DMS53 treated with DMSO at 0.1 percent for 48 hours (cell line): ENCODE measurements around the gene IFT43.
A peak's percentile ranks its signal among the peaks of the same experiment; 100 is the strongest.

Experiments
- DNase-seq: peaks from one replicate; lab custom pipeline; 2025; ENCODE audit not compliant: unreplicated experiment; lab: John Stamatoyannopoulos, UW

IFT43 gene

DNA sequence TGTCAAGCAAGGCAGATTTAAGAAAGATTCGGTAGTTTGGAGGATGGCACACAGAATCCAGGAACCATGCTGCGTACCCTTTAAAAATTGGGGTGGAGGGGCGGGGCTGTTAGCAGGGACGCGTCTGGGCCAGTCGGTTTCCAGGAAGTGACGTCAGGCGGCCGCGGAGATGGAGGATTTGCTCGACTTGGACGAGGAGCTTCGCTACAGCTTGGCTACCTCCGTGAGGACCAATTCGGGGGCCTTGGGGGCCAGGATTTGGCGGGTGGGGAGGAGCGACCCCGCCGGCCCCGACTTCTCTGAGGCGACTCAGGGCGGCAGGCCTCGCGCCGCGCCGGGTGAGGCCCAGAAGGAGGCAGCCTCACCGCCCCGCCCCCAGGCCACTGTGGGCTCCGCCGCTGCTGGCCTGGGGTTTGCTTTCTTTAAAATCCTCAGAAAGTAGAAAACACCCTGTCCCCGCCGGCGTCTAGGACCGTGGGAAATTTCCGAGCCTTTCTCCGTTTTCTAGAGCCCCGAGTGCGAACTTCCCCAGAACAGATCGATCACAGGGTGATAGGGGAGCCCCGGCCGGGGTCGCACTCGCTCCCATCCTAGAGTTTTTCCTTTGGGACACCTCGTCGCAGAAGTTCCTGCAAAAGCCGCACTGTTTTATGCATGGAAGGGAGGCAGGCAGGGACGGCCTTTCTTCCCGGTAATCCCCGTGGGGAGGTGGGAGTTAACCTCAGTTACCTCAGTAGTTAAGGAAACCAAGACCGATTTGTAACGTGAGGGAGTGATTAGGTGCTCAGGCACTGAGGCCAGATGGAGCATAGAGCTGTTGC, at the start of gene IFT43:
IFT43 (plus strand) TSS at position 146 of the 821 bp plus-strand sequence; CDS start at position 170, 24 bp downstream.
- DNase-seq: peak; percentile 29

DNA sequence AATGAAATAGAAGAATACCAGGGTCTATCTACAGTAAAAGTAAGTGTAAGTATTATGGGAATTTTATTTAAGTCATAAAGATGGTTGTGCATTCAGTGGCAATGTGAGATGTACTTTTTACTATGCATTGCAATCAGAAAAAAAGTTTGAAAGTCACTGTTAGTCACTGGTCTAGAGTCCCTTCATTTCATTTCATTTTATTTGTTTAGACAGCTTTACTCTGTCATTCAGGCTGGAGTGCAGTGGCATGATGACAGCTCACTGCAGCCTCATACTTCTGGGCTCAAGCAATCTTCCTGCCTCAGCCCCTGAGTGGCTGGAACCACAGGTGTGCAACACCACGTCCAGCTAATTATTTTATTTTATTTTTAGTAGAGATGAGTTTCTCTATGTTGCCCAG, 46.4 kb upstream of the IFT43 start:
- no peak for DNase-seq

DNA sequence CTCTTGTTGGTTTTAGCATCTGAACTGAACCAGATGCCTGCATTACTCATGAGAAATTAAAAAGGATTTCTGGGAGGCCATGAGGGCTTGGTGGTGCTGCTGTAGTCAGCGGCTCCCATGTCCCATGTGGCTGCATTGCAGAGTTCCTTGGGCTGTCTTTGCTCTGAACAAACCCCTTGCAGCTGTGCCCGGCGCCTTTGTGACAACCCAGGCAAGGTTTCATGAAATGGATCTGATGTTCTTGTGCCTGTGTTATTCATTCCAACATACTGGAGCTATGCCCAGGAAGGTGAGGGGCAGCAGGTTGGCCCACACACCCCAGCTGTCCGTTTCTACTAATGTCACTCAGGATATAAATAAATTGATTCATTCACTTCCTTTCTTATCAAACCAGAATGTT, 44.5 kb upstream of the IFT43 start:
- no peak for DNase-seq

DNA sequence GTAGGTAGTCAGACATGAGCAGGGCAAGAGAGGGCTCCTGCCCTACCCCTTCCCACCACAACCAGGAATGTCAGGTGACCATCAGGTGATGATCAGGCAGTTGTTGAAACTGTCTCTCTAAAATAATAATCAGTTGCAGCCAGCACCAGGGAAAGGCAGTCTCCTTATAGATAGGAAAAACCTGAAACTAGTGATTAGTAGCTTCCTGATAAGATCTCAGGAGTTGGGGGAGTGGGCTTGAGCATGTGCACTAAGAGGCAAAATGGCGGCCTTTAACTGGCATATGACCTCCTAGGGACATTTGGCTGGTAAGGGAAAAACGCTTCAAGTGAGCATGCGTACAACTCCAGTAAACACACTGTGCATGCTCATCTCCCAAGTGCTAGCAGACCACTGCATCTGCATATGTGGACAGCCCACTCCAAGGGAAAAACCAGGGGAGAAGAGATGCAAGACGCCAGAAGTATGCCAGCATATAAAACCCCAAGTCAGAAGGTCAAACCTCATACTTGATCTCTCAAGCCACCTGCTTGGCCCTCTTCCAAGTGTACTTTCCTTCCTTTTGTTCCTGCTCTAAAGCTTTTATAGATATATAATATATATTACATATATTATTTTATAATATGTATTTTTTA, 40.8 kb upstream of the IFT43 start:
- DNase-seq: no peak

DNA sequence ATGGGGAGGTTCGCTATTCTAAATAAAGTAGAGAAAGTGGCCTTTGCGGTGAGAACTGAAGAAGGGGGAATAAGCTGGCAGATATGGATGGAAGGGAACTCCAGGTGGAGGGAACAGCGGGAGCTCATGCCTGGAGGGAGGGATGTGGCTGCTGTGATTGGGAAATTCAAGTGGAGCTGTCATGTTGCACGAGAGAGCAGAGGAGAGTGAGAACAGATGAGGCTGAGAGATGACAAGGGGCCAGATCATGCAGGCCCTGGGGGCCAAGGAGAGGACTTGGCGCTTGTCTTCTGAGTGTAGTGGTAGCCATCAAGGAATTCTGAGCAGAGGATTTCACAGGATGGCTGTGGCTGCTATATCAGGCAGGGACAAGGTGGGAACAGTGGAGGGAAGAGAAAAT, 38.8 kb upstream of the IFT43 start:
- no peak for DNase-seq

DNA sequence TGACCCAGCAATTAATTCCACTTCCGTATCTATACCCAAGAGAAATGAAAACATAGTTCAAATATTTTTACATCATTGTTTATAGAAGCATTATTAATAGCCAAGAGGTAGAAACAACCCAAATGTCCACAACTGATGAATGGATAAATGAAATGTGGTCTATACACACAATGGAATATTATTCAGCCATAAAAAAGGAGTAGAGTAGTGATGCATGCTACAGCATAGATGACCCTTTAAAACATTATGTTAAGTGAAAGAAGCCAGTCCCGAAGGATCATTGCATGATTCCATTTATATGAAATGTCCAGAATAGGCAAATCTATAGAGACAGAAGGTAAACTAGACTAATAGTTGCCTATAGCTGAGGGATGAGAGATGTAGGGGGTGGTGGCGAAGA, 33.1 kb upstream of the IFT43 start:
- DNase-seq: no peak

DNA sequence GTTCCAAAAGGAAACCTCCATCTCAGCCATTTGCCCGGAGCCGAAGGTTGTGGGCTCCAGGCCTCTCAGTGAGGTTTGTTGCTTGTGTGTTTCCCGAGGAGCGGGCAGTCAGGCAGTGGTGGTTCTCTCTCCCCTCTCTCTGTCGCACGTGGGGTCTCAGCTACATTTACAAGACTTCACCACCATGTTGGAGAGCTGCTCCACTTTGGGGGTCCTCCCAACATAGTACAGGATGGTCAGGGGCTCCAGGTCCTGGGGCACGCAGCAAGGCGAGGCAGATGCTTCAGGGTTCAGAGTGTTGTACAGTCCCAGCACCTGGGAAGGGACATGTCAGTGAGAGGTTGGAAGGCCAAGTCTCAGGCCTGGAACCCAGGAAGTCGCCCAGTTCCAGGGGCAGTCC, 26.5 kb upstream of the IFT43 start:
- no peak for DNase-seq

DNA sequence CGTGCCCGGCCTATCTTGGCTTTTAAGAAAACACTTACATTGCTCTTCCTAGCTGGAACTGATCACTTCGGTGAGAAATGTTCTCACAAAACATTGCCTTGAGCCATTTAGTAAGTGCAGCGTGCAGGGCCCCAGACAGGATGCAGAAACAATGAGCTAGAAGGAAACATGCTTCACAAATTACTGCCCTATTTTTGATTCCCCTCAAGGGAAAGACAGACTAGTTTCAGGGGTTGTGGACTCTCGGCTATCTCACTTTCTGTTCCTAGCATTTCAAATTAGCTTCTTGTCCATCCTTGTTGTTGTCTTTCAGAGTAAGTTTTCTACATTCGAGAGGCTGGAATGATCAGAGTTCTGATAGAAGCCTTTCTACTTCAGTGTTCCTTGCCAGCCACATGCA, 25.3 kb upstream of the IFT43 start:
- DNase-seq: no peak

DNA sequence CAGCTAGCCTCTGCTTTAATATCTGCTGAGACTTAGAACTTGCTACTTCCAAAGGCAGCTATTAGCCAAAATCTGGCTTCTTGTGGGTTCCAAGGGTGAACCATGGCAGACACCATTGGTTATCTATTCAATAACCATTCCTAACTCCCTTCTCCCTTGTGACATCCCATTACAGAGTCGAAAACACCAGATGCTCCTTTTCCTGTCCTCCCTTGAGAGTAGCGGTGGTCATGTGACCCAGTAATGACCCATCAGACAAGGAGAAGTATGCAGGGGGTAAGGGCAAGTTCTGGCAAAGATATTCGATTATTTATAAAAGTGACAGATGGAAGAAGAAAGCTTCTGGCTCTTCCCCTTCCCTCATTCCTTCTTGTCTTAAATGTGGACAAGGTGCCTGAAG, 23.9 kb upstream of the IFT43 start:
- DNase-seq: no peak

DNA sequence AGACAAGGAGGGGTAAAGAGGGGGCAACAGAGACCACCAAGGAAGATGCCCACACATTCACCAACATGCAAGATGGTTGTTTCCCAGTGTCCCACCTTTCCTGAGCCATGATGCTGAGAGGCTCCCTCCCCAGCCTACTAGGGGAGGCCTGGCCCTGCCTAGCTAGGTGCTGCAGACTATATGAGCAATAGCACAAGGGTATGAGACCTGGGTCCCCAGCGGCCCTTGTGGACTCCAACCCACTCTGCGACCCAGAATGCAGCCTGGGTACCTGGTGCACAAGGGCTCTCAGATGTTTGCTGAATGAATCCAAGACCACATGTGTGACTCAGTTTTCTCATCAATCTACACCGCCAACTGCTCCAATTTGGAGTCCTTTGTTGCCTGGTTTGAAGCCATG, 17.7 kb upstream of the IFT43 start:
- DNase-seq: no peak

DNA sequence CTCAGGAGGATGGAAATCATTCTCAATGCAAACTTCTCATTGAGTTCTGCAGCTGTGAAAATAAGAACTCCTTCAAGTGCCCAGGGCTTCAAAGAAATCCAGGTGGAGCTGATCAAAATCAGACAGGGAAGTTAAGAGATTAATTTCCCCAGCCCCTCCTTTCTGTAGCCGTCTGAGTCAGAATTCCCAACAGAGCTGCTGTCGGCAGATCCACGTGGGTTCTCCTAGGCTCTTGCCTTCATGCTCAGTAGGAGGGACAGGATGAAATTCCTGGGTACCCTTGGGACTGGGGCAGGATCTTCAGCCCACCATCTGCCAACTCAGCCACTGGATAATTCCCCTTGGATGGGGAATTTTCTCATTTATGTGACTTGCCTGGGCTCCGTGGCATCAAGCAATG, 17.1 kb upstream of the IFT43 start:
- no peak for DNase-seq

DNA sequence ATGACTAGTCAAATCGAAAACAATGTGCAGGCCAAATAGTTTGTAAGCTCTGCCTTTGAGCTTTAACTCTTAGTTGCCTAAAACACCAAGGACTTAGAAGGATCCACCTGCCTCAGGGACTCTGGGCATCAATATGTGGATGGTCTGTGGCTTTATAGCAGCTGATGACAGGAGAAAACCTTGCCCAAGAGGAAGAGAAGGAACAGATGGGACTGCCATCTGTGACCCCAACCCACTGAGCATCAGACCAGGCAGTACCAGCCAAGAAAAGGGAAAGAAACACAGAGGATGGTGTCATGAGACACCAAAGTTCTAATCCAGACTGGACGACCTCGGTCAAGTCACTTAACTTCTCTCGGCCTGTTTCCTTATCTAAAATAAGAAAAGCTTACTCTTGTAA, 16.4 kb upstream of the IFT43 start:
- no peak for DNase-seq

DNA sequence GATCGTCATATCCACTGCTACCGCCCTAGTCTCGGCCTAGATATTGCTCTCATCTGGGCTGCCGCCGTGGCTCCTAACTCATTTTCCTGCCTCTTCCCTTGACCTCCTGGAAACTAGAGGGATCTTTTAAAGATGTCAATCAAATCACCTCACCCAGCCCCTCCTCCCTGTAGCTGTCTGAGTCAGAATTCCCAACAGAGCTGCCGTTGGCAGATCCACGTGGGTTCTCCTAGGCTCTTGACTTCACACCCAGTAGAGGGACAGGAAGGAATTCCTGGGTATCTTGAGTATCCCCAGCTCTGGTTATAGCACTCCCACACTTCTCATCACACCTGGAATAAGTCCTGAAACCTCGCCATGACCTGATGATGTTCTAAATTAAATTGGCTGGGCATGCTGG, 15.7 kb upstream of the IFT43 start:
- DNase-seq: no peak

DNA sequence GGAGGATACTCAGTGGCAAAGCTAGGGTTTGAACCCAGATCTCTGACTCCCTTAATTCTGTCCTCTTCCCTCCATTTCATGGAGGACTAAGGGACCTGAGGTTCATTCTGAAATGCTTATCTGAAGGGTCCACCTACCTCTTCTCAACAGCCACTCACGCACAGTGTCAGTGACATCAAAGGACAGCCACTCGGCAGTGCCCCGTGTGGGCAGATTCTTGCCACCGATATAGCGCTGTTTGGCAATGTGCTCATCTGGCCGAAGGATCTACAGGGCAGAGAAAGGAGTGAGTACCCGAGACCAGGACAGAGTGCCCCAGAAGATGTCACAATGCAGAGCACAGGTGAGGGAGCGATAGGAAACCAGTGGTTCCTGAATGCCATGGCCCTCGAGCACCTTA, 14.6 kb upstream of the IFT43 start:
- no peak for DNase-seq

DNA sequence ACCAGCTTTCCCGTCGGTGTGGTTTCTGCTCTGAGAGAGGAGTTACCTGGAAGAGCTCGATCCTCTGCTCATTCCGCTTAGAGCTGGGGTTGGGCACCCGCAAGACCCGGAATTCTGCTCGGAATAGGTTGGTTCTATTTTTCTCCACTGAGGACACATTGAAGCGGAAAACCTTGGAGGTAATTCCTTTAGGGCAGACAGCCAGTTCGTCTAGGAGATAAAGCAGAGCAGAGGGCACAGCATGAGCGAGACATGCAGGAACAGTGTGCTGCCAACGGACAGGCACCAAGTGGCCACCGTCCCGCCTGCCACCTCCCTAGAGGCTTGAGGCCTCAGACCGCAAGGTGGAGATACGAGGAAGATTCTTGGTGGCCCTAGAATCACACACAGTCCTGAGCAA, 14.1 kb upstream of the IFT43 start:
- DNase-seq: no peak

DNA sequence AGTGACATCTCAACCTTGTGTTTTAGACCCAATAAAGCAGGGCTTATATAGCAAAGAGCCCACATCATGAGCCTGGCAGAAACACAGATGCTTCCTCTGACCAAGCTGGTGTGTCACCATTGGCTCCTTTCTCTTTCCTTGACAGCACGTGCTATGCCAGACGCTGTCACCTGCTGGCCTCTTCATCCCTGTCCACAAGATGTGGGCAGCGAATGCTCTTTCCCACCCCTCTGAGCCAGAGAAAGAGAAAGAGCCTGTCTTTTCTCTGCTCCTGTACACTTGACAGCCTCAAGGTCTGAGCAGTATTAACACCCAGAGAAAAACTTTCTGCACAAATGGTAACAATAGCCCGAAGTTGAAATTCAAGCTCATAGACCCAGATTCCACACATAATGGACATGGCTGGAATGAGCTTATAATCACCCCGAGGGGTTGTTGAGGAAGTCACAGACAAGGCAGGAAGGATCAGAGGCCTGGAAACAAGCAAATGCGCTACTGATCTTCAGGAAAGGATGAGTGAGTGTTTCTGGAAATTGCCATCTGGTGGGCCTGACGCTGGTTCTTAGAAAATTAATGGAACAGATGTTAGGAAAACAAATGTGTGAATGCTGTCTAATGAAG, 12.7 kb upstream of the IFT43 start:
- peak; percentile 22 for DNase-seq

DNA sequence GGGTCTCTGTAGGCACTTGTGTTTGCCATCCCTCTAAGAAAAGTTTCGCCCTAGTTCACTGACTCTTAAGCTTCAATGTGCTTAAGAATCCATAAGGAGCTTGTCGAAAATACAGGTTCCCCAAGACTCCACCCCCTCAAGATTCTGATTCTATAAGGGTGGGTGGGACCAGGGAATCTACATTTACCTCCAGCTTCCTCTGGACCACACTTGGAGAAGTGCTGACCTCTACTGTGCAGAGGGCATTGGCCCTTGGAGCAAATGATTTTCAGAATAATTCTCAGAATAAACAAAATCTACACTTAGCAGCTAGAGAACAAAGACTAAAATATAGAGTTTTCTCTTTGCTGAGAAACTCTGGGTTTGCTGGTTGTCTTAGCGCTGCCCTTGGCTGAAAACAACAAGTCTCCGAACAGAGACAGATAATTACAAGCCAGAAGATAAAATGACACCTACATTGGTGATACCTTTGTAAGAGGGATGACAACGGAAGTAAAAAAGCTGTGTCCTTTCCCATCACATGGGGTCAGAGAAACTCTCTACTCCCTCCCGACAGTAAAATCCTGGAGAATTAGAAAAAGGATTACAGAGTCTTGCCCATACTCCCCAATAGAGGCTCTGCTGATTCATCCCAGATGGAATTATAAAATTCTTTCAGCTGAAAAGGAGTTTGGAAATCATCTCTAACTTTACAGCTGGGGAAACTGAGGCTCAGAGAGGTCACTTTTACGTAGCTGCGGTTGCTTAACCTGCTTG, 8.6 kb upstream of the IFT43 start:
- DNase-seq: no peak

DNA sequence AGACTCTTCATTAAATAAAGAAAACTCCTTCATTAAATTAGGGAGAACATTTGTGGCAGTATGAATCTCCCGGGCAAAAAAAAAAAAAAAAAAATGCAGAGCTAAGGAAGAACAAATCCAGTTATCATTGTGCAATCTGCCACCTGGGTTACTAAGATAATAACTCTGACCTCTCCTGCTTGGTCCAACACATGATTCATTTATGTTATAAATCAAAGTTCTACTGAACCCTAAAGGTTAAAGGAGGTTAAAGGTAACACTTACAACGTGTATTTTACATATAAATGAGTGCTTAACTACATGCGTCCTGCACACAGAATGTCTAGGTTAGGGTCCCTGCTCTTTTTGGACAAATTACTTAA, 8.0 kb upstream of the IFT43 start:
- no peak for DNase-seq

DNA sequence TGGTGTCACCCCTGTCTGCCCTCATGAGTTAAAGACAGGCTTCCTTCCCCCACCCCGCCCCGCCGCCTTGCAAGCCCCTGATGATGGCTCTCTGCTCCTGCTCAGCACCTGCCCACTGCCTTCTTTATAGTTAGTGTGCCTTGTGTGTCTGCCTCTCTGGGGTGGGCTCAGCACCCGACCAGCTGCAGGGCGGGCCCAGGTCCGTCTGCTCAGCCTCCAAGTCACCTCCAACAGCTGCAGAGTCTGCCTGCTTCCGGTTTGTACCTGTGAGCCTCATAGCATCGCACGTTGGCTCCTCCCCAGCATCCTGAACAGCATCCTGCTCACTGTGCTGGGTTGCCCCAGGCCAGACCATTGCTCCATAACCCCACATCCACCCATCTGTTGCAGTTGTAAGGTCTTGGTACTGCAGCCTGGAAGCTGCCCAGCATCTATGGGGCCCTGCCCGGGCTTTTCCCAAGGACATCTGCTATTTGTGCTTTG, 7.3 kb upstream of the IFT43 start:
- no peak for DNase-seq

DNA sequence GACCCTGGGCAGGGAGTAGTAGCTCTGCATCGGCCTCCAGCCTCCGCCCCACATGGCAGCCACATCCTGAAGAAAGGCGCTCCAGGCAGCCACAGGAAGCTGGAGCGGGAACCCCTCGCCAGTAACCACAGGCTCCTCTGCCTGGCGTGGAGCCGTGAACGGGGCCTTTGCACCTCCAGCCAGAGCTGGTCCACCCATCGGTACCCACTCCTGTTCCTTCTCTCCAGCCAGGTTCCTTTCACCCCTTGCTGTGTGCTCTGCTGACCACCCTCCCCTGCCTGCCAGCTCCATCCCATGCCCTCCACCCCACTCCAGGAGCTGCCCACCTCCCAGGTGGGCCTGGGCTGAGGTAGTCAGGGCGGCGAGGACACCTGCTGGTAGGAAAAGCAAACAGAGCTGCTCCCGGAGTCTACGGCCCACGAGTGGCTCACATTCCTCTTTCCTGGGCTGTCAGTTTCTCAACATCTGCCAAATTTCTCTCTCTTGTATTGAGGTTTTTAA, 6.4 kb upstream of the IFT43 start:
- no peak for DNase-seq
